Renal cortex interstitium (tissue), 11 donors: ENCODE measurements around the gene SAG. TPM values are rescaled to one million over a fixed set of nuclear protein-coding genes. Genes with fewer than 3 reads are reported as not detected.

Experiments
- DNase-seq, 11 donors: peaks; one replicate each; pipeline ENCODE4 v3.0.0-alpha.2; 2013; ENCODE audit warnings: low read depth in 9 of 11, low spot score in 4 of 11; ENCODE audit errors: extremely low read depth in 1 of 11
- polyA plus RNA-seq, 3 donors: library from polyadenylated mRNA; unstranded; fragments of 120-200 nt; gene quantifications; one replicate each; pipeline ENCODE4 v1.2.1, GENCODE V29; 2013; ENCODE audit not compliant: insufficient read length in 3 of 3

SAG gene
- polyA plus RNA-seq, 3 donors, result 0.05 to 0.32 (median 0.09) TPM

GRCh38 chr2:233387667-233388528, 80.3 kb downstream of the SAG start:
- DNase-seq, result peak; percentile 68 to 85 (median 75)

DNA sequence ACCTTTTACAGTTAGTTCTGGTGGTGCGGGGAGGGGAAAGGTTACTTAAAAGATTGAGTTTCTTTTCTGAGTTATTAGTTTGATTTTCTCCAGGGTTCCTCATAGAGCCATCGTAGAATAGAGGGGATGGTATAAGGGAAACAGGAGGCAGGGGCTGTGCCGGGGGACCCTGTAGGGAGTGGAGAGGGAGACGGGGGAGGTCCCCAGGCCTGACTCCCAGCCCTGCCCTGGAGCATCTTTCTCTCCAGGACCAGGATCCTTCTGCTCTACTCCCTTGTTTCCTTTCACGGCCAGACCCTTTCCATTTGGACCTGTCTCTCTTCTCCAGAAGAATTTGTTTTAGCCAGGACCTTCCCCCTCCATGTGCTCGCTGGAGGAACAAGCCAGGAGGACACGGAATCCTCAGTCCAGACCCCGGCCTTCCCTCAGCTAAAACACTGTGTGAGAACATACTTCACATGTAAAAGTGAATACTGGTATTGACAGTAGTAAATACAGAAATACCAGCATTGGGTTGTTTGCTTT, 82.0 kb downstream of the SAG start:
- DNase-seq, result no peak

GRCh38 chr2:233395687-233396086, 88.1 kb downstream of the SAG start:
- no peak for DNase-seq

Other genes with a start within 250 kb of the SAG start
- 10 to 100 TPM in 1 of 3 donors, 1 to 10 TPM in 2; 6.1 to 10.8 (median 6.9) TPM for gene INPP5D, start 247.5 kb upstream of the SAG start, polyA plus RNA-seq
- gene ATG16L1, start 56.1 kb upstream of the SAG start, polyA plus RNA-seq, result 10 to 100 TPM; 21.8 to 23.4 (median 22.9) TPM
- gene DGKD, start 46.7 kb downstream of the SAG start, polyA plus RNA-seq, result 10 to 100 TPM; 30.3 to 31.1 (median 30.4) TPM